Type B pancreatic cell (in vitro differentiated cells): ENCODE data around the gene NAXD. TPM values are rescaled to one million over a fixed set of nuclear protein-coding genes. Genes with fewer than 3 reads are reported as not detected.

Source experiments
- DNase-seq: peaks from one replicate; pipeline ENCODE4 v3.0.0; 2021; ENCODE audit warnings: mixed read lengths; ENCODE audit not compliant: unreplicated experiment; ENCODE audit errors: extremely low spot score
- H3K27ac Mint-ChIP-seq: 2 replicates; pipeline ENCODE4 v1.8.0; 2021; ENCODE audit warnings: mild to moderate bottlenecking, mixed read lengths
- H3K27me3 Mint-ChIP-seq: 2 replicates; pipeline ENCODE4 v1.8.0; 2021; ENCODE audit warnings: mixed read lengths
- H3K36me3 Mint-ChIP-seq: 2 replicates; pipeline ENCODE4 v1.8.0; 2021; ENCODE audit warnings: mixed read lengths
- H3K4me1 Mint-ChIP-seq: one replicate; pipeline ENCODE4 v1.8.0; 2021; ENCODE audit warnings: mixed read lengths; ENCODE audit not compliant: unreplicated experiment
- H3K4me3 Mint-ChIP-seq: 2 replicates; pipeline ENCODE4 v1.8.0; 2021; ENCODE audit warnings: mild to moderate bottlenecking, mixed read lengths
- H3K9me3 Mint-ChIP-seq: 2 replicates; pipeline ENCODE4 v1.8.0; 2021; ENCODE audit warnings: mixed read lengths
- total RNA-seq: library from RNA; stranded (reverse); gene quantifications from 2 replicates; pipeline ENCODE4 v1.2.1, GENCODE V29; 2021; ENCODE audit warnings: low replicate concordance
- TF ChIP-seq, protein P1 (sequence below): fragments of 200-600 bp; sonication (generic); conservative IDR thresholded peaks from 2 replicates; pipeline ENCODE4 v1.5.0; 2021; ENCODE audit warnings: antibody characterized with exemption, mild to moderate bottlenecking

NAXD gene
- total RNA-seq, 1 donor from 2014 or later, result 39.5 TPM

DNA sequence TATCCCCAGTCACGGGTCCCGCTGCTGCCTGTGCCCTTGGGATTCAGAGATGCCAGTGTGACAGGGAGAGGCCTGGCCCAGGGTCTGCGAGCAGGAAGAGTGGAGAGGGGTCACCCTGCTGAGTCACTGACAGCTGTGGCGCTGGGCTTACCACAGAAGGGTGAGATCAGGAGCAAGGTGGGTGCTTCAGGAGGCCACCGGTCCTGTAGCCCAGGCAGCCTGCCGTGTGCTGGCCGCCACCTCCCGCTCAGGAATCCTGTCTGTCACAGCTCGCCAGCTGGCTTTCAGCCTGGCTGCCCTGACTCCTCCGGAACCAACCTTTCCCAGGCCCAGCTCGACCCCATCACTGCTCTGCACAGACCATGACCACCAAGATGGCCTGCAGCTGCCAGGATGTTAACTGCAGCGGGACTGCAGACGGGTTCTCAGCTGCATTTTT is 25.3 kb downstream of the NAXD start:
- no peak overlapping the region for H3K4me3 Mint-ChIP-seq
- peaks cover 25% of the 10 kb centered on the region for H3K36me3 Mint-ChIP-seq
- DNase-seq, result no peak
- peak overlapping the region; percentile 29 for H3K27ac Mint-ChIP-seq
- TF ChIP-seq, protein P1, sequence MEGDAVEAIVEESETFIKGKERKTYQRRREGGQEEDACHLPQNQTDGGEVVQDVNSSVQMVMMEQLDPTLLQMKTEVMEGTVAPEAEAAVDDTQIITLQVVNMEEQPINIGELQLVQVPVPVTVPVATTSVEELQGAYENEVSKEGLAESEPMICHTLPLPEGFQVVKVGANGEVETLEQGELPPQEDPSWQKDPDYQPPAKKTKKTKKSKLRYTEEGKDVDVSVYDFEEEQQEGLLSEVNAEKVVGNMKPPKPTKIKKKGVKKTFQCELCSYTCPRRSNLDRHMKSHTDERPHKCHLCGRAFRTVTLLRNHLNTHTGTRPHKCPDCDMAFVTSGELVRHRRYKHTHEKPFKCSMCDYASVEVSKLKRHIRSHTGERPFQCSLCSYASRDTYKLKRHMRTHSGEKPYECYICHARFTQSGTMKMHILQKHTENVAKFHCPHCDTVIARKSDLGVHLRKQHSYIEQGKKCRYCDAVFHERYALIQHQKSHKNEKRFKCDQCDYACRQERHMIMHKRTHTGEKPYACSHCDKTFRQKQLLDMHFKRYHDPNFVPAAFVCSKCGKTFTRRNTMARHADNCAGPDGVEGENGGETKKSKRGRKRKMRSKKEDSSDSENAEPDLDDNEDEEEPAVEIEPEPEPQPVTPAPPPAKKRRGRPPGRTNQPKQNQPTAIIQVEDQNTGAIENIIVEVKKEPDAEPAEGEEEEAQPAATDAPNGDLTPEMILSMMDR, result no peak
- no peaks in the 10 kb centered on the region for H3K27me3 Mint-ChIP-seq
- no peaks in the 10 kb centered on the region for H3K9me3 Mint-ChIP-seq
- peaks cover 10% of the 10 kb centered on the region for H3K4me1 Mint-ChIP-seq

DNA sequence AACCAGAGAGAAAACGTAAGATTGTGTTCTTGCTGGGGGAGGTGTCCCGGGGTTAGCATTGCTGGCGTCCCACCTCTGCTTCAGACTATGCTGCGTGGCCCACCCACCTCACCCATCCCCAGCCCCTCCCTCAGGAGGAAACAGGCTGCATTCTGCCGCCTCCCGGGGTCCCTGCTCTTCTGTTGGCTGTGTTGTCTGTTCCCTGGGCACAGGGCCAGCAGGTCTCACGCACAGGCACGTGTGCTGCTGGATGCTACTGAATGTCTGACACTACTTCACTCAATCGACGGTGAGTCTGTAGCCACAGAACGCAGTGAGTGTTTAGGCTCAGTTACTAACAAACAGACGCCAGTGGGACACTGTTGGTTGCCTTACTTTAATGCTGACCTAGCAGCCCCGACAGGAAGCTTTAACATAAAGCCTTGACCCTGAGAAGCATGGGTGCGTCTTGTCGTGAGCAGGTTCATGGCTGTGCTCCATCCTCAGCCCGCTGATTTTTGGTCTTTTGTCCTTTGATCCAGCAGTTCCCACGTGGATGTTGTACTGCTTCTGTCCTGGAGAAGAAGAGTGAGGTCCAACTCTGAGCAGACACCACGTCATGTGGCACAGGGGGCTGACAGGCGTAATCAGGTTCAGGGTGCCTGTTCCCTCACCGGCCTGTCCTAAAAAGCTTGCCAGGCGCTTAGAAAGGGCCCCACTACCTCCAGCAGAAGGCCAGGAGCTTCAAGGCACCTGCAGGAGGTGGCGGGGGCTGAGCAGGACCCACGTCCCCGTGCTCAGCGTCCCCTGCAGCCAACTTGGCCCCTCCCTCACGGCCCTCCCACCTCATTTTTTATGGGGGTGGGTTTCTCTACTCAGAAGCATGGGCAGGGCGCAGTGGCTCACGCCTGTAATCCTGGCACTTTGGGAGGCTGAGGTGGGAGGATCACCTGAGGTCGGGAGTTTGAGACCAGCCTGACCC is 26.0 kb downstream of the NAXD start:
- Mint-ChIP-seq H3K27me3 (no peaks in the 10 kb centered on the region), H3K4me3 (no peak overlapping the region), H3K27ac (no peak overlapping the region), H3K9me3 (no peaks in the 10 kb centered on the region), H3K4me1 (peaks cover 10% of the 10 kb centered on the region), H3K36me3 (peaks cover 23% of the 10 kb centered on the region)
- TF ChIP-seq, protein P1, result no peak
- DNase-seq, result no peak

DNA sequence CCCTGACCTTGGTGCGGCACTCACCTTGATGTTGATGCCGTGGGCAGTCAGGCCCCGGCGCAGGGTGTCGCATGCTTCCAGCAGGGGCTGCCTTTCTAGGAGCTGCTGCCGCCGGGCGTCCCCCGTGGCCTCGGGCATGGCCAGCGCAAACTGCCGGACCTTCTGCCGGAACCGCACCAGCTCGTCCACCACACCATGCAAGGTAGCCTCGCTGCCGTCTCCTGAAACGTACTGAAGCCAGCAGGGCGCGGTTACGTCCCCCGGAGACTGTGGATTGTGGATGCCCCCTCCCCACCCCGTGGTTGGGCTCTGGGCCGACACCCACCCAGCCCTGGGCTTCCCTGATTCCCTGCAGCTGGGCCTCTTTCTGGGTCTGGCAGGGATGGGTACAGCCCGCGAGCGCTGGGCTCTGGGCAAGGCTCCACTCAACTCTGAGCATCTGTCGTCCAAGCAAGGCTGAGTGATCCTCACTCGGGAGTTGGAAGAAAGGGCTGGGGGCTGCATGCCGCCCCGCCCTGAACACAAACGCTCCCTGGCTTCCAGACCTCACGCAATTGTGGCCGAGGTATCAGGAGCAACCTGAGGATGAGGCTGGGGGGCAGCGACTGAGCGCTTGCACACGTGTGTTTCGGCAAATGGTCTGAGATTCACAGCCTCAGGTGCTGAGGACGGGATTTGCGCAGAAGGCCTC is 27.1 kb downstream of the NAXD start:
- no peaks in the 10 kb centered on the region for H3K9me3 Mint-ChIP-seq
- TF ChIP-seq, protein P1, result no peak
- no peak overlapping the region for H3K4me3 Mint-ChIP-seq
- peaks cover 22% of the 10 kb centered on the region for H3K36me3 Mint-ChIP-seq
- peaks cover 10% of the 10 kb centered on the region for H3K4me1 Mint-ChIP-seq
- no peak overlapping the region for H3K27ac Mint-ChIP-seq
- no peak for DNase-seq
- no peaks in the 10 kb centered on the region for H3K27me3 Mint-ChIP-seq

DNA sequence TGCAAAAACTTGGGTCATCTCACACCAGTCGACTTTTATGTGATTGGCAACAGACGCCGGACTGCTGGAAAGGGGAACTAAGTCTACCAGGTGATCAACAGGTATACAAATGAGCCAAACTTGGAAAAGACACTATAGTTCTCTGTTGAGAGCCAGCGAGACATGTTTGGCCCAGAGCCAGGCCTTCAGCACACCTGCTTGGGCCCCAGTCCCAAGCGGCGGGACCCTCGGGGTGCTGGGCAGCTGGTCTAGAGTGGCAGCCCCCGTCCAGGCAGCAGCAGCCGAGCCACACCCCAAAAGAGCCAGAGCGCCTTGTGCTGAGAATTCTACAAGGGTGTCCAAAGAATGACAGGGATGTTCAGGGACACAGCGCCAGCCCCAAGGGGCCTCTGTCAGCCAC is 28.0 kb downstream of the NAXD start:
- Mint-ChIP-seq H3K4me1 (peaks cover 10% of the 10 kb centered on the region), H3K27ac (no peak overlapping the region), H3K4me3 (no peak overlapping the region), H3K9me3 (no peaks in the 10 kb centered on the region), H3K27me3 (no peaks in the 10 kb centered on the region), H3K36me3 (peaks cover 22% of the 10 kb centered on the region)
- no peak for DNase-seq
- TF ChIP-seq, protein P1, result no peak

DNA sequence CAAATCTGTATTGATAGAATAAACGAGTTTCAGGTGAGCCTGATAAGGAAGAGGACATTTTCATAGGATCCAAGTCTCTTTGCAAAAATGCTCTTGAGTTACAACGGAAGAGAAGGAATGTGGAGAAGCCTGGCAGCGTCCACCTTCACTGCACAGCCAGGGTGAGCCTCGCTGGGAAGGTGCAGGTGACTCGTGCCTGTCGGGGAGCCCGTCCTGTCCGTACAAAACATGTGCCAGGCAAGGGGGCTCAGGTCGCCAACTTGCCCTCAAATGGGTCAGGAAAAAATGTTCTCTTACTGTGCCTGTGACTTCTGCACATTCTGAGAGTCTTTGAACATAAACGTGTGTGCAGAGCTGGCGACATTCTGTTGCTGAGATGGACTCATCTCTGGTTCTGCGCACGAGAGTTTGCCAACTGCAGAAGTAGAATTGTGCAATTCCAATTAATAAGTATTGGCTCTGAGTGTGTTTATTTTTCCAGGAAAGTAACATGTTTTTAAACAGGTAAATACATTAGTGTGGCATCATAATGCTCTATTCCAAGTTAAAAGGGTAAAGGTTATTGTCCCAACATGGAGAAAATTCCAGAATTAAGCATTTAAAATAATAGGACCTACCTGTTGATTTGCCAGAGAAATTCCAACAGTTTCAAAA is 28.6 kb downstream of the NAXD start:
- Mint-ChIP-seq H3K4me1 (peaks cover 10% of the 10 kb centered on the region), H3K36me3 (peaks cover 18% of the 10 kb centered on the region), H3K27ac (no peak overlapping the region), H3K9me3 (no peaks in the 10 kb centered on the region), H3K4me3 (no peak overlapping the region), H3K27me3 (no peaks in the 10 kb centered on the region)
- TF ChIP-seq, protein P1, result no peak
- DNase-seq, result no peak
